Stimulated activated CD8-positive, alpha-beta memory T cell treated with anti-CD3 and anti-CD28 coated beads, Interleukin-12 subunit alpha, Interleukin-12 subunit beta, amount 100 ng/mL, for 1 hour (primary cell): ENCODE data around the gene OBSCN.

Experiments
- DNase-seq: peaks from one replicate; pipeline ENCODE4 v3.0.0-alpha.2; 2020; ENCODE audit warnings: low read depth

The OBSCN gene

DNA sequence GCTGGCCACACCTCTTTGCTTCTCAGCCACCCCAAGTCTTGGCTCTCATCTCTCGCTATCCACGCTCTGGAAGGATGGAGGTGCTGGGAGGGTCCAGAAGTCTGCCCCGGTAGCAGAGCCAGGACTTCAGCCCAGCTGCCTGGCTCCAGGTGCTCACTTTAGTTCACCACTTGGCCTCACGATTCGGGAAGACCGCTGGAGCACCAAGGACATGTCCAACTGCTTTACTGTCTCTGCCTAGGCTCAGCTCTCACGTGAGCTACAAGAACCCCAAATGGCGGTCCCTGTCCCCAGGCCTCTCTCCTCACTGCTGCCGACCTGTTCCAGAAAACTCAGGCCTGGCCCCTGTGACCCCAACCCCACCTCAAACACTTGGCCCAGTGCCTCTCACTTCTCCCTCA, 195.4 kb downstream of the OBSCN start:
- no peak for DNase-seq

DNA sequence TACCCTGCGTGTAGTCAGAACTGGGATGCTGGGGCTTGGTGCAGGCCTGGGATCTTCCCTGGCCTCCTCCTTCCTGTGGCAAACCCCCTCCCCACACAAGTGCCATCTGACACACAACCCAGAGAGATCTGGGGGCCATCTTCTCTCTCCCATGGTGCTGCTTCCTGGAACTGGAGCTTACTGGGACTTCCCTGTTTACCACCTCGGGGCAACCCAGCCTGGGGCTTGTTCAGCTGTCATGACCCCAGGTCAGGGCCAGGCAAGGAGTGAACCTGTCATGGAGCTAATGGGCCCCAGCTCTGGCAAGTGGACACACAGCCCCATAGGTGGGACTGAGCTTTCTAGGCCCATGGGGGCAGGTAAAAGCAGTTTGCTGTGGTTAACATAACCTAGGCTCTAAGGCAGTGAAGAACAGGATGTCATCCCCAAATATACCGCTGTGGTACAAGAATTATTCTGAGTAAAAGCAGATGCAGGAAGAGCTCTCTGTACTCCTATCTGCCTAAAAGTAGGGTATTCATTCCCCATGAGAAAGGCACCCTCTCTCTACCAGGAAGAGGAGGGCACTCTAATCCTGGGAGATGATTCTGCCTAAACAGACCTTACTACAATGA, 196.4 kb downstream of the OBSCN start:
- no peak for DNase-seq

DNA sequence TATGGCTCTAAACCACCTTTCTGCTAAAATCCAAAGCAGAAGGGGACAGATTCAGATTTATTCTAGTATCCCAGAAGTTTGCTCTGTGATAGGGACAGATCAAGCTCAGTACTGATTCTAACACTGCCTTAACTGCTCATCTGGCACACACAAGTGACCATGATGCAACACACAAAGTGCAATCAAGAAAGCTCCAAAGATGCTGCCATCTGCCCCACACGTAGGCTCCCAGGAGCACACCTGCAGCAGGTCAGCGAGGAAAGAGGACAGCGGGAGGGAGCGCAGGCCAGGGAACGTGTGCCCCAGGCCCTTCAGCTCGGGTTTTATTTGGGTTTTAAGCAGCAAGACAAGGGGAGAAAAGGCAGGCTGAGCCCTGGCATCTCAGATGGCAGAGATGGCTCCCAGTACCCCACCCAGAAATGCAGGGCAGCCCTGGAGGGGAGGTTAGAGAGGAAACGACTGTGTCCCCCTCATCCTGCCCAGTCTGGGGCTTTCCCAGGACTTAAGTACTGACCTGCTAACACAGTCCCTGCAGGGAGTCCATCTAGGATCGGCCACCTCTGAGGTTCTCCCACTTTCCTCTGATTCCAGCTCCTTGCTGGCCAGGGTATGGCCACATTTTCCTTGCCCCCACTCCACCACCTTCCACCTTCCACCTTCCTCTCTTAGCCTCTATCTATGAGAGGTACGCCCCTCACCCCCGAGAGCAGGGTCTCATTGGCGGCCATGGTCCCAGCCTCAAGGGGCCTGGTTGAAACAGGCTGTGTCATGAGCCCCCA, 197.5 kb downstream of the OBSCN start:
- no peak for DNase-seq

- DNase-seq = no peak
Observed at GRCh38 chr1:228405979-228406228, 198.1 kb downstream of the OBSCN start.

DNA sequence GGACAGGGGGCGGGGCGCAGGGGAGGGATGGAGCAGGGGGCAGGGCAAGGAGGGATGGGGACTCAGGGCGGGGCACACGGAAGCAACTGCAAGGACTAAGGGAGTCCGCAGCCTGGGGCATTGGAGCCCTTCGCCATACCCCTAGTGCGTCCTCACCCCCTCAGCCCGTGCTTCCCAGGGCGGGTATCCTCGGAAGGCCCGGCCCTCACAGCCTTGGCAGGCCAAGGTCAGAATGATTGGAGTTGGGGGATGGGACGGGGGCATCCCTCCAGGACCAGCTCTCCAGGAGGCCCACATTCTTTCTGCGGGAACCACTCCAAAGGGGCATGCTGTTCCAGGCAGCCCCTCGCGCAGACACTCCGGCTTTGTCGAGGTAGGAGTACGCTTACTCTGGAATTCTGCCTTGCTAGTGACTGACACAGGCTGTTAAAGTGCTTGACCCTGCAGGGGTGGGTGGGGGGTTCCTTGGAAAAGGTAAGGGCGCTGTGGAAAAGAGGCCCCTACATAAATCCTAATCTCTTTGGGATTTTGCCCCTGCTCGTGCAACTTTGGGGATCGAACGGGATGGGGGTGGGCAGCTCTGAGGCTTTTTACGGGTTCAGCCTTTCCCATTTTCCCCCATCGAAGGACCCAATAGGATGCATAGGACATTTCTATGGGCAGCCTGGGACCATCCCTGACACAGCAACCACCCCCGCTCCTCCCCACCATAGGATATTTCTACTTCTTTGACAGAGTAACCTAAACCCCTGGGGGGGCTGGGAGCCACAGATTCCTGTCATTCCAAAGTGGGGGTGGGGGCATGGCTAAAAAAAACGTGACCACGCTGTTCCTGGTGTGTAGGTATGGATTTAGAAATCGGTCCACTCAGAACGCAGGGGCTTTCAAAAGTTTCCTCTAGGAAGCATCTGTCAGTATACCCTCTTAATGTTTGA, 199.5 kb downstream of the OBSCN start:
- no peak for DNase-seq

DNA sequence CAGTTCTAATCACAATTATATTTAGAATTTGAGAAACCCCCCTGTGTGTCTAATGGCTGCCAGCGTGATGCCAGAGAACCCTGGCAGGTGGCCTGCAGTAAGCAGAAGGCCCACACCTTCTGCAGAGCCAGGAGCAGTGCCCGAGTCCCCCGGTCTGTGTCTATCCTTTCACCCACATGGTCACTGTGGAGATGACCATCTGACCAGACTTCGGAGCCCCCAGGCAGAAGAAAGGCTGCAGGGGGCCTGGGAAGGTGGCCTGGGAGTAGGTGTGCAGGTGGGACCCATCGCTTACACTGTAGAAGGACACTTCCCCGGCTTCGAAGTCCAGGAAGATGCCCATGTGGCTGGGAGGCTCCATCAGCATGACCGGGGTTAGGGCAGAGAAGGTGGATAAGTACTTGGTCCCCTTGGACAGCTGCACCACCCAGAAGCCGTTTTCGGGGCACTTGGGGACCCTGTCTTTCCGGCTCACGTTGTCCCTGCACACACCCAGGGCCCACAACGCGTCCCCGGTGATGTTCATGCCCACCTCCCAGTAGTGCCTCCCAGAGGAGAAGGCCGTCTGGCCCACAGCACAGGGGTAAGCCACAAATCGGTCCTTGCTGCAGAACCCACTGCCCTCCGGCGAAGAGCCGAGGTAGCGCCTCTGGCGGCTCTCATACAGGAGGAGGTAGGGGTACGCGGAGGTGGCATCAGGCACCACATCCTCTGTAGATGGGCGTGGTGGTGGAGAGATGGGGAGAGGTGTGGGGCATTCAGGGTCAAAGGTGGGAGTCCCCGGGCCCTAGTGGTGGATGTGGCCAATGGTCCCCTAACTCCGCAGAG, 200.4 kb downstream of the OBSCN start:
- DNase-seq = no peak

GRCh38 chr1:228408869-228409805, 201.3 kb downstream of the OBSCN start:
- no peak for DNase-seq

DNA sequence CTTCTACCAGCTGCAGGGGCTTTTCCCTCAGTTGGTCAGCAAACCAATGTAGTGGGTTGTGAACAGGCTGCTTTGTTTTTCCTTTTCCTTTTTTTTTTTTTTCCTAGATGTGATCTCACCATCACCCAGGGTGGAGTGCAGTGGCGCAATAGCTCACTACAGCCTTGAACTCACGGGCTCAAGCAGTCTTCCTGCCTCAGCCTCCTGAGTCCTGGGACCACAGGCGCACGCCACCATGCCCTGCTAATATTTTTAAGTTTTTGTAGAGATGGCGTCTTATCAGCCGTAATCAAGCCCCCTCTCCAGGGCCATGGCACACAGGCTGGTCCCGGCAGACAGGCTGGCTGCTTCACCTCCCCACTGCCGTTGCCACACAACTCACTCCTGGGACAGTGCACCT, 202.2 kb downstream of the OBSCN start:
- no peak for DNase-seq

- DNase-seq = no peak
Observed at GRCh38 chr1:228410671-228411070, 202.8 kb downstream of the OBSCN start.

DNA sequence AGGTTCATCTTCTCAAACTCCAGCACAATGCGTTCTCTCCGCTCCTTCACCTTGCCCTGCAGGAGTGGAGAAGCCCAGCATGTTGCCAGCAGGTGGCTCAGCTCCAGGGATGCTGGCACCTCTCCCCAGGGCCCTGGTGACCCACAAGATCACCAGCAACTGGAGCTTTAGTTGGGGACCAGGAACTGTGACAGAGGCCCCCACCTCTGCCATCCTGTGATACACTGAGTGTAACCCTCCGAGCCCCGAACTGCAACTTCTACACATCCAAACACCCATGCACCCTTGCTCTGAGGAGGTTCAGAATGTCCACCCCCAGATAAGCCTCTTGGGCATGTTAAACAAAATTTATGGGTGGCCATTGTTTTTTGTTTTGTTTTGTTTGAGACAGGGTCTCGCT, 203.3 kb downstream of the OBSCN start:
- DNase-seq = no peak

DNA sequence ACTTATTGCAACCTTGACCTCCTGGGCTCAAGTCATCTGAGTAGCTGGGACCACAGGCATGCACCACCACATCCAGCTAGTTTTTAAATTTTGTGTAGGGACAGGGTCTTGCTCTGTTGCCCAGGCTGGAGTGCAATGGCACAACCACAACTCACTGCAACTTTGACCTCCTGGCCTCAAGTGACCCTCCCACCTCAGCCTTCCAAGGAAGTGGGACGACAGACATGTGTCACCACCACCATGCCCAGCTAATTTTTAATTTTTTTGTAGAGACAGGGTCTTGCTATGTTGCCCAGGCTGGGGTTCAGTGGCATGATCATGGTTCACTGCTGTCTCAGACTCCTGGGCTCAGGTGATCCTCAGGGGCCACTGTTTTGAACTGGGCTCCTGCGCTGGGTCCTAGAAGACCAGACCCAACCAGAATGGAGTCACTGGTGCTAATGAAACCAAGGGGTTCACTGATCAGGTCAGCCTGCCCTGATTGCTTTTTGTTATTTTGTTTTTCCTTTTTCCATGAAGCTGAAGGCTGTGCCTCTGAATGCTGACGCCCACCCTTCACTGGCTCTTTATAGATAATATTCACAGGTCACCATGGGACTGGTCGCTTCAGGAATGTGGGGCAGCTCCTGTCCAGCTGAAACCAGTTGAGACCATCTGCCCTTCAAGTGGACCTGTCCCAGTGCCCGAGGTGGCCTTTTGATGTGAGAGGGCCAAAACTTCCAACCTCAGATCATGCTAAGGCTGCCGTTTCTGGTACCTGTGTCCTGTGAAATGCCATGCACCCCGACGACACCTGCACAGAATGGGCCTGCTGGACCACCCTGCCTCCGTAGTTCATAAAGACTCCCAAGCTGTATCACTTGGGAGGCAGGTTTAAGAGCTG, 203.9 kb downstream of the OBSCN start:
- DNase-seq = no peak

GRCh38 chr1:228413241-228414010, 205.6 kb downstream of the OBSCN start:
- no peak for DNase-seq

DNA sequence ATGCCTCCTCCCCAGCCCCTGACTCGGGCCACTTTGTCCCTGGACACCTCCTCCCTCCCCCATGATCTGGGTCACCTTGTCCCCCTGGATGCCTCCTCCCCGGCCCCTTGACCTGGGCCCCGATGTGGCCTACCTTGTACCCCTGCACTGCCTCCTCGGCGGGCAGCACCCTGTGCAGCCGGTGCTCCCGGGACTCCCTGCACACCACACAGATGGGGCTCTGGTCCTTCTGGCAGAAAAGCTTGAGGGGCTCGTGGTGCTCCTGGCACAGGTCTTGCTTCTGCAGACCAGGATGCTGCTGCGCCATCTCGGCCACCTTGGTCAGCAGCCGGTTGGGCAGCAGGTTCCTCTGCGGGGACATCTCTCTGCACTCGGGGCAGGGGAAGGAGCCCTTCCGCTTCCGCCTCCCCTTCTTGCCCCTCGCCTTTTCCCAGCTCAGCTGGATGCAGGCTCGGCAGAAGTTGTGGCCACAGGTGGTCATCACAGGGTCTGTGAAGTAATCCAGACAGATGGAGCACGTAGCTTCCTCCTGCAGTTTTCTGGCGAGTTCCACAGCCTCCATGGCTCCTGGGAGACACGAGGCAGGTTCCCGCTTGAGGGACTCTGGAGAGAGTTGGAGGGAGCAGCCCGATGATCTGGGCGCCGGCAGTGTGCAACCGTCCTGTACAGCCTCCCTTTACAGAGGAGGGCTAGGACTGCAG, 206.8 kb downstream of the OBSCN start:
- no peak for DNase-seq

GRCh38 chr1:228415221-228415620, 207.4 kb downstream of the OBSCN start:
- no peak for DNase-seq

DNA sequence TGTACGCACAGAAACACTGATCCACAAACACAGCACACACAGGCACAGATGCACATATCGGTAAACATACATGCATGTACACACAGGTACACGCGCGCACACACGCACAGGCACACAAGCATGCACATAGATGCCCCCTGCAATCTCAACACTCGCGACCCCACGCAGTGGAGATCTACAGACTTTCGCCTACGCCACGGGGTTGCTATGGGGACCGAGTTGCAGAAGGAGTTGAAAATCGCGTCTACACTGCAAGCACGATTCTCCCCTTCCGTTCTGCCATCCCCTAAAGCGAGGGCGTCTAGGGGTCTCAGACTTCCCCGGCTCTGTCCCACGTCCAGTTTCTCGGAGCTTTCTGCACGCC, 208.0 kb downstream of the OBSCN start:
- no peak for DNase-seq

DNA sequence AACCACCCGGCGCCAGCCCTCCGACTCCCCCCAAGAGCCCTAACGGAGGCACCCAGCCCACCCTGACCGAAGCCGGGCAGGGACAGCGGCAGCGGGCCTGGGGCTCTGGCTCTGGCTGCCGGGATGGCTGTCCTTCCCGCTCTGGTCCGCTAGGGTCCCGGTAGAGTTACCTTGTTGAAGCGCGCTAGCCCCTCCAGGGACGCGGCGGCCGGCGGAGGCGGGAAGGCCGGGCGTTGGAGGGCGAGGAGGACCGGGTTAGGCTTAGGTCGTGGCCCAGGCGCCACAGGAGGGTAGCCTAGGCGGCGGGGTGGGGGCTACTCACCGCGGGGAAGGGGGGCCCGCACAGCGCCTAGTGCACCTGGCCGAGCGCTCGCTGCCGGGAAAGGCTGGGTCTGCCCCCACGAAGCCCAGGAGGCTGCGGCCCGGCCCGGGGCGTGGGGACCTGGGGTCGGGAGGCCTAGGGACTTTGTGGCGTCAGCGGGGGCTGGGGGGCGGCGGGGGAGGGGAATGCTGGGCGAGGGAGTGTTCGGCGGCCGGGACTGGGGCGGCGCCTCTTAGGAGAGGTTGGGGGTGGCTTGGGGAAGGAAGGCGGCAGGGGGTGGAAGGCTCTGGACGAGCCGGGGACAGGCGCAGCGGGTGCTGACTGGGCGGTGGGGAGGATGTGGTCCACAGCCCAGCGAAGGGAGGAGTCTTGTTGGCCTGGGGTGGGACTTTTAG, 208.5 kb downstream of the OBSCN start, which contains the start of gene TRIM17:
Gene TRIM17, minus strand, starts transcription at position 645 of the 717 bp plus-strand sequence. CDS start 1,789 bp downstream, outside the sequence.
- DNase-seq = no peak

DNA sequence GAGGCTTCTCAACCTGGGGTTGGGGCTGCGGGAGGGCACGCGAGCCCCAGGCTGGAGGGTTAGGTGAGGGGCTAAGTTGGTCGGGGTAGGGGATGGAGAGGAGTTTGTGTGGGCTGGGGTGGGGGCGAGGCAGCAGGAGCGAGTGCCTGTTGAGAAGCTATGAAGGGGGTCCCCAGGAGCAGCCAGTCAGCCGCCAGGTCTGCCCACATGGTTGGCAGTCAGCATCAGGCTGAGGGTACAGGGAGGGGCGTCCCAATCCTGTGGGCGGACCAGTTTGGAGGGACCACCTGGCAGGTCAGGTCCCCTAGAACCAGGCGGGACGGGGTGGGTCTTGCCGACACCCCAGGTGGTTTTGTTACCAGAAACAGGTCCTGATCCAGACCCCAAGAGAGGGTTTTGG, 209.2 kb downstream of the OBSCN start:
- no peak for DNase-seq
